ENCODE measurements around the gene OTULINL.

GRCh38 chr5:14557791-14558415, 23.7 kb upstream of the OTULINL start:
- TF ChIP-seq CTCF (IDR thresholded peaks at IDR 0.05), result no peak
- no peak for TF ChIP-seq ZFX (IDR thresholded peaks at IDR 0.05; ENCODE audit: borderline replicate concordance)
